Endodermal cell (in vitro differentiated cells): ENCODE measurements around the gene THSD4. TPM values are rescaled to one million over a fixed set of nuclear protein-coding genes. Genes with fewer than 3 reads are reported as not detected.

Experiments
- DNase-seq: peaks from one replicate; pipeline ENCODE4 v3.0.0-alpha.2; 2017
- H3K27ac ChIP-seq: 2 replicates; pipeline ENCODE4 v1.5.1; 2013; ENCODE audit warnings: mild to moderate bottlenecking, low read depth, low read length, moderate library complexity
- H3K27me3 ChIP-seq: 2 replicates; pipeline ENCODE4 v1.6.1; 2013; ENCODE audit warnings: mild to moderate bottlenecking, low read length, moderate library complexity; ENCODE audit not compliant: insufficient read depth, control insufficient read depth, poor library complexity, severe bottlenecking
- H3K36me3 ChIP-seq: 2 replicates; pipeline ENCODE4 v1.7.0; 2013; ENCODE audit warnings: mild to moderate bottlenecking, low read length, moderate library complexity; ENCODE audit not compliant: control insufficient read depth, insufficient read depth
- H3K4me1 ChIP-seq: one replicate; pipeline ENCODE4 v1.7.0; 2013; ENCODE audit warnings: low read length; ENCODE audit not compliant: control insufficient read depth, insufficient read depth
- H3K4me3 ChIP-seq: 2 replicates; pipeline ENCODE4 v1.5.1; 2013; ENCODE audit warnings: mild to moderate bottlenecking, low read length, moderate library complexity
- H3K9ac ChIP-seq: 2 replicates; pipeline ENCODE4 v1.6.1; 2013; ENCODE audit warnings: mild to moderate bottlenecking, low read length, moderate library complexity; ENCODE audit not compliant: poor library complexity, severe bottlenecking; ENCODE audit errors: extremely low read depth
- H3K9me3 ChIP-seq: 2 replicates; pipeline ENCODE4 v1.6.1; 2013; ENCODE audit warnings: mild to moderate bottlenecking, low read length, moderate library complexity; ENCODE audit not compliant: control insufficient read depth
- H3K27ac Mint-ChIP-seq: 2 replicates; pipeline ENCODE4 v1.8.0; 2020; ENCODE audit warnings: mixed read lengths
- H3K27me3 Mint-ChIP-seq: 2 replicates; pipeline ENCODE4 v1.8.0; 2021; ENCODE audit warnings: mild to moderate bottlenecking, mixed read lengths; ENCODE audit not compliant: insufficient read depth
- H3K36me3 Mint-ChIP-seq: 2 replicates; pipeline ENCODE4 v1.8.0; 2020; ENCODE audit warnings: low read depth, mixed read lengths
- H3K4me1 Mint-ChIP-seq: 2 replicates; pipeline ENCODE4 v1.8.0; 2020; ENCODE audit warnings: mixed read lengths
- H3K4me3 Mint-ChIP-seq: 2 replicates; pipeline ENCODE4 v1.8.0; 2020; ENCODE audit warnings: mild to moderate bottlenecking, moderate library complexity, mixed read lengths
- H3K9me3 Mint-ChIP-seq: 2 replicates; pipeline ENCODE4 v1.8.0; 2020; ENCODE audit warnings: mild to moderate bottlenecking, mixed read lengths
- WGBS, 2 experiments: methylation state at CpG; one replicate each; pipeline versions ENCODE4 v1.1.5 to v1.1.7; 2013; ENCODE audit warnings: missing lambda C conversion rate in 2 of 2, mixed read lengths in 1 of 2; ENCODE audit not compliant: insufficient coverage in 1 of 2, insufficient read length in 1 of 2; 5-methylcytosine and 5-hydroxymethylcytosine counted together
- total RNA-seq, 2 donors: library from RNA; stranded (reverse); fragmentation: NEBNext Ultra II Directional in 1 of 2; extraction: Animal tissue kit (Norgen Biotek cat#: 25700) in 1 of 2; gene quantifications; 2 replicates in 1 of 2; 3 replicates in 1 of 2; pipeline ENCODE4 v1.2.1, GENCODE V29; 2021
- TF ChIP-seq, protein P1 (sequence below): fragments of 200-600 bp; sonication (generic); conservative IDR thresholded peaks from 2 replicates; pipeline ENCODE4 v1.5.0; 2021; ENCODE audit warnings: antibody characterized with exemption, mild to moderate bottlenecking

Gene THSD4
- total RNA-seq, 2 donors from 2014 or later: 4.6 to 5.4 TPM

DNA sequence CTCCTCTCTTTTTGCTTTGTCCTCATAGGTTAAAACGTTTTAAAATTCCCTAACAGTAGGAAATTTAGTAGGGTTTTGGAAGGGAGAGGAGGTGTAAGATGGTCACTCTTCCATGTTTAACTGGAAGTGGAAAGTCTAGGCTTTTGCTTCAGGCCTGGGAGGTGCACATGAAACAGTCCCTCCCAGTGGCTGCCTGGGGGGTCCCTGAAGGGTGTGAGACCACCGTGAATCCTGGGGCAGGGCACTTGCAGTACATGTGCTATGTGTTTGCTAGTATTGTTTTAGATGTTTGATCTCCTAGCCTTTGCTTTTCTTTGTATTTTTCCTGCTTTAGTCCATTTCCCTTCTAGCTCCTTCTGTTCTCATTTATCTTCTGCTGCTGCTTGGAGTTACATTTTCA lies 178.5 kb downstream of the THSD4 start:
- TF ChIP-seq, protein P1, sequence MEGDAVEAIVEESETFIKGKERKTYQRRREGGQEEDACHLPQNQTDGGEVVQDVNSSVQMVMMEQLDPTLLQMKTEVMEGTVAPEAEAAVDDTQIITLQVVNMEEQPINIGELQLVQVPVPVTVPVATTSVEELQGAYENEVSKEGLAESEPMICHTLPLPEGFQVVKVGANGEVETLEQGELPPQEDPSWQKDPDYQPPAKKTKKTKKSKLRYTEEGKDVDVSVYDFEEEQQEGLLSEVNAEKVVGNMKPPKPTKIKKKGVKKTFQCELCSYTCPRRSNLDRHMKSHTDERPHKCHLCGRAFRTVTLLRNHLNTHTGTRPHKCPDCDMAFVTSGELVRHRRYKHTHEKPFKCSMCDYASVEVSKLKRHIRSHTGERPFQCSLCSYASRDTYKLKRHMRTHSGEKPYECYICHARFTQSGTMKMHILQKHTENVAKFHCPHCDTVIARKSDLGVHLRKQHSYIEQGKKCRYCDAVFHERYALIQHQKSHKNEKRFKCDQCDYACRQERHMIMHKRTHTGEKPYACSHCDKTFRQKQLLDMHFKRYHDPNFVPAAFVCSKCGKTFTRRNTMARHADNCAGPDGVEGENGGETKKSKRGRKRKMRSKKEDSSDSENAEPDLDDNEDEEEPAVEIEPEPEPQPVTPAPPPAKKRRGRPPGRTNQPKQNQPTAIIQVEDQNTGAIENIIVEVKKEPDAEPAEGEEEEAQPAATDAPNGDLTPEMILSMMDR: no peak
- H3K27me3 ChIP-seq: no peaks in the 10 kb centered on the region
- H3K27ac Mint-ChIP-seq: no peak overlapping the region
- H3K9ac ChIP-seq: no peak overlapping the region
- peaks cover 2% of the 10 kb centered on the region for H3K4me1 Mint-ChIP-seq
- no peak overlapping the region for H3K4me3 ChIP-seq
- H3K9me3 Mint-ChIP-seq: no peaks in the 10 kb centered on the region
- no peaks in the 10 kb centered on the region for H3K36me3 ChIP-seq
- no peaks in the 10 kb centered on the region for H3K27me3 Mint-ChIP-seq
- no peak overlapping the region for H3K4me3 Mint-ChIP-seq
- WGBS, 2 experiments: 88% methylated on average over 2 of the region's 2 CpGs; no CpG with 5 or more reads in 1 of the 2 experiments
- no peaks in the 10 kb centered on the region for H3K9me3 ChIP-seq
- no peaks in the 10 kb centered on the region for H3K4me1 ChIP-seq
- no peak overlapping the region for H3K27ac ChIP-seq
- H3K36me3 Mint-ChIP-seq: no peaks in the 10 kb centered on the region
- no peak for DNase-seq

DNA sequence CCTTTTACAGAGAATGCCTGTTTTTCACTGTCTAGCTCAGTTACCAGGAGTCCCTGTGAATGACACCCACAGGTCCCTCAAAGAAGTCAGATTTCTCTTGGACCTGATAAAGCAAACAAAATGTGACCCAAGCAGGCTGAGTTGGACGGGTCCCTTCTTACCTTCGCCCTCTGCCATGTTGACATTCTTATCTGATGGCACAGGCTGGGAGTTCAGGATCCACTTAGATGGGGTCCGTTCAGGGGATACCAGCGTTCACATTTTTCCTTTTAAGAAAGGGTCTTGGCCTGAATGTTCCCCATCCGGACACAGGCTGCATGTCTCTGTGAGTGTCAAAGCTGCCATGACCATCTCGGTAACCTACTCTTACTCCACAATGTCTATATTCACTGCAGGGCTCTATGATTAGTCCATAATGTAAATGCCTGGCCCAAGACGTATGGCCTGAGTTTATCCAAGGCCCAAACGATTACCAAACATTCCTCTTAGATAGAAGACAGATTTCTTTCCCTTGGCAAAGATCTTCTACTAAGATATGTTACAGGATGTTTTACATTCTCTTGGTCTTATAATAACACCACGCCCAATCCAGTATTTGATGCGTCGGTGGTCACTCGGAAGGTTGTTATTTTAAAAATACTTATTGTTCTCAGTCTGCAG lies 179.1 kb downstream of the THSD4 start:
- Mint-ChIP-seq H3K27me3 (no peaks in the 10 kb centered on the region), H3K36me3 (no peaks in the 10 kb centered on the region), H3K4me1 (peaks cover 2% of the 10 kb centered on the region), H3K9me3 (no peaks in the 10 kb centered on the region), H3K4me3 (no peak overlapping the region), H3K27ac (no peak overlapping the region)
- no peaks in the 10 kb centered on the region for H3K4me1 ChIP-seq
- no peak overlapping the region for H3K9ac ChIP-seq
- TF ChIP-seq, protein P1: no peak
- H3K27me3 ChIP-seq: no peaks in the 10 kb centered on the region
- no peak overlapping the region for H3K4me3 ChIP-seq
- 86 to 95% methylated on average over 7 to 12 of the region's 12 CpGs for WGBS, 2 experiments
- no peaks in the 10 kb centered on the region for H3K9me3 ChIP-seq
- no peak overlapping the region for H3K27ac ChIP-seq
- no peak for DNase-seq
- H3K36me3 ChIP-seq: no peaks in the 10 kb centered on the region

DNA sequence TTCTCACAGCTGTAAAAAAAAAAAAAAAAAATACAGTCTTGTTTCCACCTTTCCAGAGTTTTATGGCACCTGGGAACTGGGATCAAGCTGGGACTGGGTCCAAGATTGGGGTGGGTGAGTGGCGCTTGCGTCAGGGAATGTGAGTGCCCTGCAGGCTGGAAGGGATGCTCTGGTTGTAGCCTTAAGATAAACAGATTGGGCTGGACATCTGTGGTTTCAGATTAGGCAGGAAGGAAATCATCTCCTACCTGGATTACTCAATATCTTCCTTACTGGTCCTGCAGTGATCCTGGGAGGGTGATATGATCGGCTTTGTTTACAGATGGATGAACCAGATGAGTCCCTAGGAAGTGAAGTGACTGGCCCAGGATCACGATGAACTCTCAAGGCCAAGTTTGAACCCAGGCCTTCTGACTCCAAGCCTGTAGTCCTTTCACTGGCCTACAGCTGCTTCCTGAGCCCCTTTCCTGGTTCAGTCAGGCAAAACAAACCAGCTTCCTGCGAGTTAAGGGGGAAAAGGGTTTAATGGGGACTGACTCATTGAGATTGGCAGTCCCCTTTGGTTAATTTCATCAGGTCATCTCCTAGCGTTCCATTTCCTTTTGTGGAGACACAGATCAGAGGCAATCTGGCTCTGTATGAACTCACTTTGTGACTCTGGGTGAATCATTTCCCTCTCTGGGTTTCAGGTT lies 179.8 kb downstream of the THSD4 start:
- no peaks in the 10 kb centered on the region for H3K27me3 Mint-ChIP-seq
- H3K36me3 ChIP-seq: no peaks in the 10 kb centered on the region
- H3K27ac ChIP-seq: no peak overlapping the region
- H3K4me3 Mint-ChIP-seq: no peak overlapping the region
- WGBS, 2 experiments: 83 to 85% methylated on average over 3 to 6 of the region's 6 CpGs
- TF ChIP-seq, protein P1: no peak
- H3K4me1 ChIP-seq: no peaks in the 10 kb centered on the region
- H3K9me3 Mint-ChIP-seq: no peaks in the 10 kb centered on the region
- DNase-seq: no peak
- H3K9ac ChIP-seq: no peak overlapping the region
- no peaks in the 10 kb centered on the region for H3K36me3 Mint-ChIP-seq
- no peak overlapping the region for H3K27ac Mint-ChIP-seq
- peaks cover 2% of the 10 kb centered on the region for H3K4me1 Mint-ChIP-seq
- no peaks in the 10 kb centered on the region for H3K27me3 ChIP-seq
- H3K9me3 ChIP-seq: no peaks in the 10 kb centered on the region
- no peak overlapping the region for H3K4me3 ChIP-seq
